IMR-90 (cell line): ENCODE measurements around the gene LYPD4. TPM values are rescaled to one million over a fixed set of nuclear protein-coding genes. Genes with fewer than 3 reads are reported as not detected.
A peak's percentile ranks its signal among the peaks of the same experiment; 100 is the strongest.

Source experiments
- ATAC-seq: fragments of 200-7000 bp; cut with Tn5 transposase; 2 replicates; pipeline ENCODE4 v1.9.1; 2020; ENCODE audit warnings: low read depth, mild to moderate bottlenecking, moderate library complexity
- BruUV-seq: library from RNA; stranded (reverse); fragments of 400-500 nt; replicated peaks from 2 replicates; lab custom pipeline; 2021; lab: Mats Ljungman, UMichigan
- CTCF ChIA-PET: fragments of 300-600 bp; formaldehyde crosslinking; extraction: SDS; loops from one replicate; lab custom pipeline; 2021; ENCODE audit warnings: antibody characterized with exemption; lab: Yijun Ruan, JAX
- POLR2A ChIA-PET: fragments of 300-600 bp; sonication (Branson Sonifier 250); formaldehyde crosslinking; loops from one replicate; lab custom pipeline; 2022; ENCODE audit warnings: antibody characterized with exemption; ENCODE audit not compliant: unreplicated experiment; lab: Charles Lee
- DNase-seq: peaks from one replicate; pipeline ENCODE4 v3.0.0; 2013
- H2AFZ ChIP-seq: replicated peaks from 2 replicates; pipeline ENCODE3; 2013; ENCODE audit warnings: low read length, mild to moderate bottlenecking; ENCODE audit not compliant: poor library complexity
- H2AK5ac ChIP-seq: 2 replicates; pipeline ENCODE4 v1.6.1; 2013; ENCODE audit warnings: low read depth, low read length, inconsistent platforms
- H2AK9ac ChIP-seq: replicated peaks from 2 replicates; pipeline ENCODE3; 2013; ENCODE audit warnings: mild to moderate bottlenecking, low read depth, low read length, moderate library complexity; ENCODE audit not compliant: poor library complexity
- H2BK120ac ChIP-seq: 2 replicates; pipeline ENCODE4 v1.6.1; 2013; ENCODE audit warnings: low read depth, low read length, inconsistent platforms
- H2BK15ac ChIP-seq: 3 replicates; pipeline ENCODE4 v1.6.1; 2013; ENCODE audit warnings: low read depth, low read length, inconsistent platforms
- H2BK20ac ChIP-seq: 2 replicates; pipeline ENCODE4 v1.6.1; 2013; ENCODE audit warnings: low read depth, mild to moderate bottlenecking, inconsistent platforms, low read length, moderate library complexity
- H2BK5ac ChIP-seq: 2 replicates; pipeline ENCODE4 v1.6.1; 2013; ENCODE audit warnings: mild to moderate bottlenecking, low read depth, low read length, inconsistent platforms; ENCODE audit not compliant: poor library complexity, severe bottlenecking
- H3K14ac ChIP-seq: replicated peaks from 2 replicates; pipeline ENCODE4 v1.6.1; 2013; ENCODE audit warnings: low read depth, low read length, inconsistent platforms
- H3K18ac ChIP-seq: 2 replicates; pipeline ENCODE4 v1.6.1; 2013; ENCODE audit warnings: low read depth, low read length, control low read depth
- H3K23ac ChIP-seq: 2 replicates; pipeline ENCODE4 v1.6.1; 2013; ENCODE audit warnings: low read depth, low read length, inconsistent platforms
- H3K27ac ChIP-seq: 2 replicates; pipeline ENCODE4 v1.5.1; 2013; ENCODE audit warnings: mild to moderate bottlenecking, control low read depth, low read length; ENCODE audit not compliant: insufficient read depth
- H3K27me3 ChIP-seq: 2 replicates; pipeline ENCODE4 v1.6.1; 2013; ENCODE audit warnings: low read length; ENCODE audit not compliant: control insufficient read depth, insufficient read depth
- H3K36me3 ChIP-seq: 2 replicates; pipeline ENCODE4 v1.6.1; 2013; ENCODE audit warnings: low read length, mixed read lengths; ENCODE audit not compliant: control insufficient read depth, insufficient read depth
- H3K4ac ChIP-seq: 2 replicates; pipeline ENCODE4 v1.6.1; 2013; ENCODE audit warnings: low read depth, low read length, inconsistent platforms
- H3K4me1 ChIP-seq: 2 replicates; pipeline ENCODE4 v1.6.1; 2013; ENCODE audit warnings: low read length, mixed read lengths; ENCODE audit not compliant: control insufficient read depth, insufficient read depth
- H3K4me2 ChIP-seq: 2 replicates; pipeline ENCODE4 v1.6.1; 2013; ENCODE audit warnings: low read depth, mild to moderate bottlenecking, control low read depth, low read length, moderate library complexity
- H3K4me3 ChIP-seq: 2 replicates; pipeline ENCODE4 v1.5.1; 2013; ENCODE audit warnings: low read depth, mild to moderate bottlenecking, control low read depth, low read length, moderate library complexity; ENCODE audit not compliant: insufficient read depth
- H3K56ac ChIP-seq: 2 replicates; pipeline ENCODE4 v1.6.1; 2013; ENCODE audit warnings: low read length, inconsistent platforms; ENCODE audit not compliant: insufficient read depth; ENCODE audit errors: extremely low read depth
- H3K79me1 ChIP-seq, 2 experiments: 2 replicates each; pipeline ENCODE4 v1.6.1; 2013; ENCODE audit warnings: low read length in 2 of 2, inconsistent platforms in 1 of 2, low read depth in 1 of 2
- H3K9ac ChIP-seq: 2 replicates; pipeline ENCODE4 v1.6.1; 2013; ENCODE audit warnings: low read depth, low read length, control low read depth
- H3K9me1 ChIP-seq: 2 replicates; pipeline ENCODE4 v1.6.1; 2013; ENCODE audit warnings: low read length, inconsistent platforms; ENCODE audit not compliant: insufficient read depth
- H3K9me3 ChIP-seq: 2 replicates; pipeline ENCODE4 v1.6.1; 2013; ENCODE audit warnings: low read length; ENCODE audit not compliant: control insufficient read depth, insufficient read depth
- H4K20me1 ChIP-seq: 2 replicates; pipeline ENCODE4 v1.6.1; 2013; ENCODE audit warnings: low read length, inconsistent platforms; ENCODE audit not compliant: insufficient read depth
- H4K5ac ChIP-seq: 2 replicates; pipeline ENCODE4 v1.6.1; 2013; ENCODE audit warnings: mild to moderate bottlenecking, low read depth, low read length, control low read depth
- H4K8ac ChIP-seq, 2 experiments: 2 replicates each; pipeline ENCODE4 v1.6.1; 2013; ENCODE audit warnings: low read depth in 2 of 2, low read length in 2 of 2, control low read depth in 1 of 2, inconsistent platforms in 1 of 2
- H4K91ac ChIP-seq: 2 replicates; pipeline ENCODE4 v1.6.1; 2013; ENCODE audit warnings: low read depth, low read length, inconsistent platforms; ENCODE audit not compliant: insufficient read depth
- FOS ChIP-seq: fragments of 150-350 bp; IDR thresholded peaks from 2 replicates; pipeline ENCODE4 v1.6.1; 2016; ENCODE audit warnings: low read depth, low read length
- SMC3 ChIP-seq: fragments of 150-350 bp; IDR thresholded peaks from 2 replicates; pipeline ENCODE4 v1.6.1; 2016; ENCODE audit warnings: low read depth, mild to moderate bottlenecking, antibody characterized with exemption, low read length, moderate library complexity
- WGBS, 2 experiments: methylation state at CpG; one replicate each; pipeline versions ENCODE4 v1.1.5 to v1.1.7; 2013; ENCODE audit warnings: missing lambda C conversion rate in 2 of 2; ENCODE audit not compliant: insufficient read length in 1 of 2; ENCODE audit errors: extremely low coverage in 2 of 2; 5-methylcytosine and 5-hydroxymethylcytosine counted together
- dilution Hi-C: fragments of 300-500 bp; cut with HindIII; formaldehyde crosslinking; loops from one replicate; pipeline ENCODE4 v1.14.3; 2018; ENCODE audit warnings: low sequenced_read_pairs; ENCODE audit not compliant: unreplicated experiment
- in situ Hi-C: fragments of 300-500 bp; cut with MboI; formaldehyde crosslinking; loops from 3 replicates; pipeline ENCODE4 v1.14.3; 2019; ENCODE audit warnings: low sequenced_read_pairs, inconsistent platforms, mixed read lengths
- intact Hi-C: fragments of 100-400 bp; cut with micrococcal nuclease; formaldehyde crosslinking; loops from 2 replicates; pipeline ENCODE4 v1.10.0; 2022
- polyA plus RNA-seq, 3 experiments: library from polyadenylated mRNA; depleted of rRNA; stranded (reverse); fragments of >200 nt; gene quantifications; 2 replicates each; pipeline ENCODE4 v1.2.3, GENCODE V29; 2012; ENCODE audit warnings: low replicate concordance in 1 of 3
- total RNA-seq: library from RNA; depleted of rRNA; stranded (reverse); fragments of >200 nt; gene quantifications from 2 replicates; pipeline ENCODE4 v1.2.3, GENCODE V29; 2012

The LYPD4 gene
- total and polyA plus RNA-seq, 2 of the 4 experiments (the other 2 are of a cell fraction), result not detected

DNA sequence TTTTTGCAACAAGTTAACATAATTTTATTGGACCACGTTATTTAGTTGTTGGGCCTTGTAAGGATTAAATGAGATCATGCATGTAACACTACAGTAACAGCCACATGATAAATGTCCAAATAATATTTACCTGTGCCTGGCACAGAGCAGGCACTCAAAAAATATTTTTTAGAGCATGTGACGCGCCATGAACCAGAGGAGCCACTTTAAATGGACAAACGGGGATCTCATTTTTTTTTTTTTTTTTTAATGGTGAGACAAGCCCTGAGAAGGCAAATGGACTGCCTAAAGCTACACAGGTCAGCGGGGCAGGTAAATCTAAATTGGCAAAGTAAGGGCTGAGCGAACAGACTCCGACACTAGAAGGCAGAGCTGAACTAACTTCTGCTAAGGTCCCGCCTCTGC, 14.7 kb upstream of the LYPD4 start:
- no peak overlapping the region for H2BK120ac ChIP-seq
- in situ Hi-C loops (no loop called here), dilution Hi-C loops (no loop called here), intact Hi-C loops (no loop called here)
- H4K91ac ChIP-seq, result no peak overlapping the region
- BruUV-seq, result no TSS peak
- H3K9me3 ChIP-seq, result no peaks in the 10 kb centered on the region
- POLR2A ChIA-PET, result interaction anchor here (0.5 to 0.7 kb wide), 2 partner anchors 107 to 512 kb away, joined by 7 to 17 read pairs; no protein-coding TSS in a partner anchor
- 0 out of 2 replicates have a peak overlapping the region, but pooled peaks have one; percentile 29 for H3K14ac ChIP-seq
- 3% methylated on average over 6 of the region's 8 CpGs; no CpG with 5 or more reads in 1 of the 2 experiments for WGBS, 2 experiments
- H3K27me3 ChIP-seq, result peaks cover 10% of the 10 kb centered on the region
- H2BK5ac ChIP-seq, result peak overlapping the region; percentile 10
- no peak overlapping the region for H2BK15ac ChIP-seq
- ATAC-seq, result no peak
- H3K4me3 ChIP-seq, result peak overlapping the region; percentile 28
- H3K23ac ChIP-seq, result no peak overlapping the region
- peaks cover 17% of the 10 kb centered on the region for H3K9me1 ChIP-seq
- H3K36me3 ChIP-seq, result peaks cover 34% of the 10 kb centered on the region
- no peak overlapping the region for H3K18ac ChIP-seq
- no peak overlapping the region for H2AK5ac ChIP-seq
- H4K5ac ChIP-seq, result no peak overlapping the region
- H3K79me1 ChIP-seq, result peaks cover 8 to 38% of the 10 kb centered on the region in 2 experiments; a peak in 3 of 4 replicates
- peaks cover 37% of the 10 kb centered on the region for H4K20me1 ChIP-seq
- H3K9ac ChIP-seq, result peak overlapping the region; percentile 62
- peak overlapping the region; percentile 15; the same call in 1 of the 2 replicates for H3K27ac ChIP-seq
- DNase-seq, result no peak
- H3K4ac ChIP-seq, result peak overlapping the region; percentile 70
- H3K56ac ChIP-seq, result no peak overlapping the region
- H3K4me2 ChIP-seq, result peak overlapping the region; percentile 71
- CTCF ChIA-PET, result interaction anchor here (0.7 kb wide), 1 partner anchor 48 kb away, joined by 4 read pairs; no protein-coding TSS in a partner anchor
- peaks cover 10% of the 10 kb centered on the region for H3K4me1 ChIP-seq
- H2AFZ ChIP-seq, result peak overlapping the region; percentile 100
- no peak overlapping the region for H2BK20ac ChIP-seq
- peak overlapping the region in 1 of 2 experiments; percentile 78; a peak in 2 of 4 replicates for H4K8ac ChIP-seq
- peak overlapping the region; percentile 92 for H2AK9ac ChIP-seq
- TF ChIP-seq FOS, result no peak
- 0 out of 2 replicates have a peak, but pooled peaks have one; percentile 14 for TF ChIP-seq SMC3
